Neuronal stem cell (in vitro differentiated cells): ENCODE measurements around the gene UQCRC2.
"Not testable (repeated sequence)": the region's sequence is repeated elsewhere in the genome, so short reads cannot be mapped to it uniquely, and the experiment has no call there.

Source experiments
- DNase-seq: peaks from one replicate; pipeline ENCODE4 v3.0.0-alpha.2; 2013; ENCODE audit warnings: low spot score
- H2AFZ ChIP-seq: one replicate; pipeline ENCODE4 v1.6.1; 2013; ENCODE audit warnings: mild to moderate bottlenecking, low read length, inconsistent platforms
- H2AK5ac ChIP-seq: 2 replicates; pipeline ENCODE4 v1.6.1; 2013; ENCODE audit warnings: low read depth, mild to moderate bottlenecking, inconsistent platforms, low read length, moderate library complexity, mixed read lengths
- H2BK120ac ChIP-seq: 2 replicates; pipeline ENCODE4 v1.6.1; 2013; ENCODE audit warnings: low read depth, mild to moderate bottlenecking, inconsistent platforms, low read length, moderate library complexity, mixed read lengths
- H2BK12ac ChIP-seq: one replicate; pipeline ENCODE4 v1.6.1; 2013; ENCODE audit warnings: low read length, inconsistent platforms
- H2BK15ac ChIP-seq: 2 replicates; pipeline ENCODE4 v1.6.1; 2013; ENCODE audit warnings: mild to moderate bottlenecking, low read length, inconsistent platforms, mixed read lengths
- H2BK5ac ChIP-seq: one replicate; pipeline ENCODE4 v1.6.1; 2013; ENCODE audit warnings: inconsistent platforms, mild to moderate bottlenecking, low read length, moderate library complexity
- H3K14ac ChIP-seq: one replicate; pipeline ENCODE4 v1.6.1; 2013; ENCODE audit warnings: low read length, inconsistent platforms
- H3K18ac ChIP-seq: 2 replicates; pipeline ENCODE4 v1.6.1; 2013; ENCODE audit warnings: low read length, inconsistent platforms
- H3K23ac ChIP-seq: 2 replicates; pipeline ENCODE4 v1.6.1; 2013; ENCODE audit warnings: low read depth, mild to moderate bottlenecking, mixed read lengths, low read length, inconsistent platforms; ENCODE audit not compliant: poor library complexity
- H3K27ac ChIP-seq: replicated peaks from 3 replicates; pipeline ENCODE4 v1.5.1; 2013; ENCODE audit warnings: low read length, inconsistent platforms
- H3K27me3 ChIP-seq, 3 experiments: 2 replicates each; pipeline ENCODE4 v1.6.1; 2013; ENCODE audit warnings: low read length in 3 of 3, mild to moderate bottlenecking in 2 of 3, inconsistent platforms in 1 of 3, low read depth in 1 of 3, mixed read lengths in 1 of 3, moderate library complexity in 1 of 3; ENCODE audit not compliant: control insufficient read depth in 3 of 3, insufficient read depth in 3 of 3
- H3K36me3 ChIP-seq, 2 donors: replicated peaks in 1 of 2; 2 replicates each; pipeline ENCODE4 v1.6.1; 2013; ENCODE audit warnings: low read length in 2 of 2; ENCODE audit not compliant: control insufficient read depth in 2 of 2, insufficient read depth in 2 of 2
- H3K4ac ChIP-seq: 2 replicates; pipeline ENCODE4 v1.6.1; 2013; ENCODE audit warnings: inconsistent platforms, mild to moderate bottlenecking, low read length, moderate library complexity
- H3K4me1 ChIP-seq, 2 donors: 1 replicate in 1 of 2; 2 replicates in 1 of 2; pipeline ENCODE4 v1.6.1; 2013; ENCODE audit warnings: low read length in 2 of 2, low read depth in 1 of 2; ENCODE audit not compliant: control insufficient read depth in 2 of 2, insufficient read depth in 1 of 2
- H3K4me2 ChIP-seq: one replicate; pipeline ENCODE4 v1.6.1; 2013; ENCODE audit warnings: mild to moderate bottlenecking, low read length, inconsistent platforms; ENCODE audit not compliant: insufficient read depth, poor library complexity, severe bottlenecking
- H3K4me3 ChIP-seq, 2 donors: 2 replicates each; pipeline ENCODE4 v1.5.1; 2013; ENCODE audit warnings: low read length in 2 of 2, mild to moderate bottlenecking in 2 of 2, inconsistent platforms in 1 of 2, moderate library complexity in 1 of 2
- H3K79me1 ChIP-seq: one replicate; pipeline ENCODE4 v1.6.1; 2013; ENCODE audit warnings: low read depth, mild to moderate bottlenecking, inconsistent platforms, low read length, moderate library complexity
- H3K9ac ChIP-seq: one replicate; pipeline ENCODE4 v1.6.1; 2013; ENCODE audit warnings: mild to moderate bottlenecking, low read depth, low read length, inconsistent platforms; ENCODE audit not compliant: poor library complexity
- H3K9me3 ChIP-seq, 2 donors: replicated peaks in 1 of 2; 2 replicates each; pipeline versions ENCODE3 to v1.6.1; 2013; ENCODE audit warnings: low read length in 2 of 2, mild to moderate bottlenecking in 2 of 2, inconsistent platforms in 1 of 2, low read depth in 1 of 2, mixed read lengths in 1 of 2, moderate library complexity in 1 of 2; ENCODE audit not compliant: control insufficient read depth in 2 of 2, insufficient read depth in 1 of 2
- H4K8ac ChIP-seq: one replicate; pipeline ENCODE4 v1.6.1; 2013; ENCODE audit warnings: low read depth, mild to moderate bottlenecking, inconsistent platforms, low read length, moderate library complexity
- H4K91ac ChIP-seq: one replicate; pipeline ENCODE4 v1.6.1; 2013; ENCODE audit warnings: low read length, low read depth, mild to moderate bottlenecking, inconsistent platforms; ENCODE audit not compliant: poor library complexity
- WGBS, 2 donors: extraction: QIAGEN DNeasy Blood & Tissue Kit; methylation state at CpG; one replicate each; pipeline ENCODE4 v1.1.7; 2013; ENCODE audit warnings: missing lambda C conversion rate in 2 of 2, mixed read lengths in 1 of 2; ENCODE audit not compliant: insufficient read length in 2 of 2, insufficient replicate concordance in 1 of 2; ENCODE audit errors: extremely low coverage in 2 of 2; 5-methylcytosine and 5-hydroxymethylcytosine counted together

UQCRC2 gene

DNA sequence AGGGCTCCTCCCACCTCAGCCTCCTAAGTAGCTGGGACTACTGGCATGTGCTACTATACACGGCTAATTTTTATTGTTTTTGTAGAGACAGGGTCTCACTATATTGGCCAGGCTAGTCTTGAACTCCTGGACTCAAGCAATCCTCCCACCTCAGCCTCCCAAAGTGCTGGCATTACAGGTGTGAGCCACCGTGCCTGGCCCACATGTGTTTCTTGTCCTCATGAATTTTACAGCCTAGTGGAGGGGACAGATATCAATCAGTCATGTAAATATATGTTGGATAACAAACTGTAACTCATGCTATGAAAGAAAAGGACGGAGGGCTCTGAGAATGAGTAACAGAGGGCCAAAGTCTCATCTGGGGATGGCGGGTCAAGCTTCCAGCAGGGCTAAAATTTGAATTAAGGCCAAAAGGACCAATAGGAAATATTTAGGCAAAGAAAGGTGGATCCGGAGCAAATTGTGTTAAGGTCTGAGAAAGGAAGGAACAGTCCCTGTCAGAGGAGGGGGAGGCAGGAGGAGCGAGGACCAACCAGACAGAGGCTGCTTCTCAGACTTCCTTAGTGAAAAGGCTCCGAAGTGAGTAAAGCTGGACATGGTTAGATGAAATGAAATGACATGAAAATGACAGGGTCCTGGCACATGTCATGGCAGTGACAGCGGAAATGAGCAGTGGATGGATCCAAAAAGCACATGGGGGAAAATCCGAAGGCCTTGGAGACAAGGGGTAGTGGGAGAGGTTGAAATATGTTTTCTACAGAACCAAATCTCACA, 43.9 kb downstream of the UQCRC2 start:
- H3K18ac ChIP-seq: no peak overlapping the region
- H2BK5ac ChIP-seq: no peak overlapping the region
- no peak overlapping the region for H3K4ac ChIP-seq
- H3K27ac ChIP-seq: no peak overlapping the region
- H2BK15ac ChIP-seq: no peak overlapping the region
- peak overlapping the region; percentile 48 for H2AFZ ChIP-seq
- peaks cover 0 to 5% of the 10 kb centered on the region in 2 donors for H3K4me1 ChIP-seq
- no peak overlapping the region for H4K91ac ChIP-seq
- no peaks in the 10 kb centered on the region for H3K27me3 ChIP-seq
- H3K9me3 ChIP-seq: no peaks in the 10 kb centered on the region
- H2BK12ac ChIP-seq: no peak overlapping the region
- no peak overlapping the region for H3K4me3 ChIP-seq
- no peak overlapping the region for H4K8ac ChIP-seq
- DNase-seq: no peak
- H2BK120ac ChIP-seq: no peak overlapping the region
- H2AK5ac ChIP-seq: no peak overlapping the region
- no peaks in the 10 kb centered on the region for H3K36me3 ChIP-seq
- no peak overlapping the region for H3K14ac ChIP-seq
- H3K9ac ChIP-seq: no peak overlapping the region
- no peak overlapping the region for H3K23ac ChIP-seq
- WGBS, 2 donors: no CpG with 5 or more reads among the region's 9 CpGs
- H3K79me1 ChIP-seq: no peaks in the 10 kb centered on the region
- H3K4me2 ChIP-seq: no peak overlapping the region

DNA sequence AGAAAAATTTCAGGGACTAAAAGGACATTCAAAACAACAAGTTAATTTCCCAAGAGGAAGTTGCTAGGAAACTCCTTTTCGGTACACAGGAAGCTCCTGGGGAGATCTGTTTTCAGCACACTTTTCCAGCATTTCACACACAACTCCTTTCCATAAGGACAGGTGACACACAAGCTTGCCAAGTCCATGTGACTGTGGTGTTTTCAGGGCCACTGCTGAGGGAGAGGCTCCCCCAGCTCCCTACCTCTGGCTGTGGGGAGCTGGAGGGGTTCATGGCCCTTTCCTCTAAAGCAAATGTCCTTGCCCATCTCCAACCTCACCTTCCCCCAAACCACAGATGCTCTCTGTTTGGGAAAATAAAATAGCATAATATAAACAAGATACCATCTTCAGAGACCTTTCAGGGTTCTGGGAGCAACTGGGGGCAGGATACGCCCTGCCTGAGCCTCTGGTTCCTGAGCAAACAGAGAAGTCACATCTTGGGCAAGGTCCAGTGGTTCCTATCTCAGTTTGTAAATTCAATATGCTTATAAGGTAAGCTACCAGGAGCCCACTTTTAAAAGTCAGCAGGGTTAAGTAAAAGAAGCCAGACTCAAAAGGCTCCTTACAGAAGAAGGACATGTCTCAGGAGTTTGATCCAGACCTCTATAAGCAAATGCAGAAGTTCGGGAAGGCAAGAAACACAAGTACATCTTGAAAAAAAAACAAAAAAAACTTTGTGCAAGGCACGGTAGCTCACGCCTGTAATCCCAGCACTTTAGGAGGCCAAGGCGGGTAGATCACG, 44.7 kb downstream of the UQCRC2 start:
- Histone ChIP-seq H4K8ac (no peak overlapping the region), H3K4ac (no peak overlapping the region), H2BK15ac (no peak overlapping the region), H3K36me3 (no peaks in the 10 kb centered on the region), H3K4me1 (peaks cover 0 to 5% of the 10 kb centered on the region in 2 donors), H3K27ac (no peak overlapping the region), H2AK5ac (no peak overlapping the region), H2BK120ac (no peak overlapping the region), H3K79me1 (no peaks in the 10 kb centered on the region), H3K14ac (no peak overlapping the region), H3K27me3 (no peaks in the 10 kb centered on the region), H2BK5ac (no peak overlapping the region), H3K9me3 (no peaks in the 10 kb centered on the region), H2BK12ac (no peak overlapping the region), H3K23ac (no peak overlapping the region), H3K4me2 (no peak overlapping the region), H3K18ac (no peak overlapping the region), H3K9ac (no peak overlapping the region), H4K91ac (no peak overlapping the region), H2AFZ (peak overlapping the region; percentile 48), H3K4me3 (no peak overlapping the region)
- DNase-seq: no peak
- no CpG with 5 or more reads among the region's 7 CpGs for whole genome bisulfite sequencing, 2 donors

DNA sequence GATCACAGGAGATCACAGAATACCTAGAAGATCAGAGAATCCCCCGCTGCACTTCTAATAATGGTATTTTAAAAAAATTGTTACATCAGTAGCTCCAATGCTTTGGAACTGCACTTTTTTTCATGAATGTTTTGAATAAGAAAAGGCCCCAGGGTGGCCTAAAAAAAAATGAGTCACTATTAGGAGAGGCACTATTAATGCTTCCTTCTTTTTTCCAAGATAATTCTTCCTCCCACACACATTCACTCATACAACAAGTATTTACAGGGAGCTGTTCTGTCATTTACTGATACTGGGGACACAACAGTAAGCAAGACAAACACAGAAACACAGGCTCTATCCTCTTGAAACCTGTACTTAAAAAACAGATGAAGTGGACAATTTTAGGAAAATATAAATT, 48.4 kb downstream of the UQCRC2 start:
- no peak overlapping the region for H3K14ac ChIP-seq
- H2BK5ac ChIP-seq: no peak overlapping the region
- no peak overlapping the region for H4K91ac ChIP-seq
- H2BK12ac ChIP-seq: no peak overlapping the region
- H2AFZ ChIP-seq: peak overlapping the region; percentile 61
- no peak overlapping the region for H3K4me3 ChIP-seq
- no peak overlapping the region for H4K8ac ChIP-seq
- H3K4me1 ChIP-seq: peaks cover 2 to 5% of the 10 kb centered on the region in 2 donors
- no peak overlapping the region for H3K23ac ChIP-seq
- H3K4ac ChIP-seq: no peak overlapping the region
- H3K18ac ChIP-seq: no peak overlapping the region
- H2BK15ac ChIP-seq: no peak overlapping the region
- no peak for DNase-seq
- H3K9me3 ChIP-seq: no peaks in the 10 kb centered on the region
- no peaks in the 10 kb centered on the region for H3K79me1 ChIP-seq
- no peak overlapping the region for H3K4me2 ChIP-seq
- no peak overlapping the region for H2AK5ac ChIP-seq
- no peak overlapping the region for H3K9ac ChIP-seq
- peaks cover 0 to 14% (median 0%) of the 10 kb centered on the region in 3 experiments for H3K27me3 ChIP-seq
- H2BK120ac ChIP-seq: no peak overlapping the region
- H3K36me3 ChIP-seq: no peaks in the 10 kb centered on the region
- no peak overlapping the region for H3K27ac ChIP-seq
- WGBS, 2 donors: no CpG with 5 or more reads among the region's 1 CpG

DNA sequence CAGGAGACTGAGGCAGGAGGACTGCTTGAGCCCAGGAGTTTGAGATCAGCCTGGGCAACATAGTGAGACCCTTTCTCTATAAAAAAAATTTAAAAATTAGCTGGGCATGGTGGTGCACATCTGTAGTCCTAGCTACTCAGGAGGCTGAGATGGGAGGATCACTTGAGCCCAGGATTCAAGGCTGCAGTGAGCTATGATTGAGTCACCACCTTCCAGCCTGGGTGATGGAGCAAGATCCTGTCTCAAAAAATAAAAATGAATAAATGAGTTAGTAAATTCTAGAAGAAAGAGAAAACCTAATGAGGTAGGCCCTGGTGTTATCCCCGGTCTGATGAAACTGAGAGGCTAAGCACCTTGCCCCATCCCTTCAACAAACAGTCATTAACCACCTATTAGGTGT, 48.9 kb downstream of the UQCRC2 start:
- H3K9me3 ChIP-seq, H2AK5ac ChIP-seq, H2BK15ac ChIP-seq, H3K79me1 ChIP-seq, H2BK12ac ChIP-seq, H3K23ac ChIP-seq, H4K8ac ChIP-seq, H3K4me1 ChIP-seq, H3K14ac ChIP-seq, H3K4me2 ChIP-seq, H3K18ac ChIP-seq, H4K91ac ChIP-seq, H2AFZ ChIP-seq, H2BK120ac ChIP-seq, H3K9ac ChIP-seq, DNase-seq, H3K4ac ChIP-seq, H2BK5ac ChIP-seq, H3K36me3 ChIP-seq, H3K4me3 ChIP-seq, H3K27ac ChIP-seq: not testable (repeated sequence)
- WGBS, 2 donors: no CpG with 5 or more reads among the region's 1 CpG
- peaks cover 0 to 14% (median 0%) of the 10 kb centered on the region in 3 experiments for H3K27me3 ChIP-seq
